ENCODE data around the gene STK11. TPM values are rescaled to one million over a fixed set of nuclear protein-coding genes. Genes with fewer than 3 reads are reported as not detected.
A peak's percentile ranks its signal among the peaks of the same experiment; 100 is the strongest.

STK11 gene
- total and polyA plus RNA-seq, 10 donors, result 44.0 to 107 (median 74.5) TPM

- no peak overlapping the region for H3K4me3 ChIP-seq
- DNase-seq, result no peak
- H3K36me3 ChIP-seq, result peaks cover 0 to 100% (median 80%) of the 10 kb centered on the region in 6 donors
- peak overlapping the region in 1 of 8 donors; percentile 33 for H3K27ac ChIP-seq
- WGBS, 5 donors, result 82 to 86% (median 83%) methylated on average over 42 to 48 of the region's 48 CpGs
- H3K4me1 ChIP-seq, result peaks cover 8 to 52% (median 30%) of the 10 kb centered on the region in 6 donors
- intact Hi-C loops (cut with DNase I; ENCODE audit: low total_unique reads), result no loop called here
- TF ChIP-seq CTCF (IDR thresholded peaks at IDR 0.05 in 8 of 11, conservative IDR thresholded peaks at IDR 0.05 in 3 of 11) (peak in 6 of 11 experiments; percentile 30 to 60 (median 40)), POLR2AphosphoS5 (IDR thresholded peaks at IDR 0.05) (peak in 1 of 3 donors; percentile 42), POLR2A (IDR thresholded peaks at IDR 0.05) (no peak)
- H3K27me3 ChIP-seq (replicated peaks in 1 of 7), result no peaks in the 10 kb centered on the region
- no peaks in the 10 kb centered on the region for H3K9me3 ChIP-seq
These were observed 17.7 kb downstream of the STK11 start for GRCh38 chr19:1223018-1223855.

GRCh38 chr19:1224047-1224825 is 18.7 kb downstream of the STK11 start:
- intact Hi-C loops (cut with DNase I; ENCODE audit: low total_unique reads), result no loop called here
- Histone ChIP-seq H3K27me3 (replicated peaks in 1 of 7) (no peaks in the 10 kb centered on the region), H3K36me3 (peaks cover 0 to 95% (median 80%) of the 10 kb centered on the region in 6 donors), H3K9me3 (no peaks in the 10 kb centered on the region), H3K4me1 (peaks cover 2 to 42% (median 22%) of the 10 kb centered on the region in 6 donors), H3K27ac (no peak overlapping the region), H3K4me3 (no peak overlapping the region)
- TF ChIP-seq POLR2A (IDR thresholded peaks at IDR 0.05), result no peak
- TF ChIP-seq CTCF (IDR thresholded peaks at IDR 0.05 in 8 of 11, conservative IDR thresholded peaks at IDR 0.05 in 3 of 11), result no peak
- TF ChIP-seq POLR2AphosphoS5 (IDR thresholded peaks at IDR 0.05), result no peak
- DNase-seq, result no peak
- WGBS, 5 donors, result 93 to 97% (median 95%) methylated on average over 8 to 16 of the region's 16 CpGs

- DNase-seq, result no peak
- intact Hi-C loops (cut with DNase I; ENCODE audit: low total_unique reads), result no loop called here
- H3K27me3 ChIP-seq (replicated peaks in 1 of 7), result no peaks in the 10 kb centered on the region
- peaks cover 0 to 89% (median 79%) of the 10 kb centered on the region in 6 donors for H3K36me3 ChIP-seq
- H3K4me1 ChIP-seq, result peaks cover 2 to 39% (median 21%) of the 10 kb centered on the region in 6 donors
- no peak overlapping the region for H3K4me3 ChIP-seq
- TF ChIP-seq POLR2A (IDR thresholded peaks at IDR 0.05) (no peak), POLR2AphosphoS5 (IDR thresholded peaks at IDR 0.05) (peak in 1 of 3 donors; percentile 15)
- no peak overlapping the region for H3K27ac ChIP-seq
- H3K9me3 ChIP-seq, result no peaks in the 10 kb centered on the region
- WGBS, 5 donors, result 83 to 96% (median 90%) methylated on average over 2 to 16 of the region's 16 CpGs
These were observed 19.3 kb downstream of the STK11 start for GRCh38 chr19:1224847-1225246.

- 68 to 88% (median 81%) methylated on average over 13 to 29 of the region's 29 CpGs for WGBS, 5 donors
- Histone ChIP-seq H3K27me3 (replicated peaks in 1 of 7) (no peaks in the 10 kb centered on the region), H3K27ac (no peak overlapping the region), H3K36me3 (peaks cover 0 to 81% (median 73%) of the 10 kb centered on the region in 6 donors), H3K4me3 (no peak overlapping the region), H3K9me3 (no peaks in the 10 kb centered on the region), H3K4me1 (peaks cover 2 to 34% (median 21%) of the 10 kb centered on the region in 6 donors)
- DNase-seq, result no peak
- TF ChIP-seq CTCF (IDR thresholded peaks at IDR 0.05 in 8 of 11, conservative IDR thresholded peaks at IDR 0.05 in 3 of 11), result no peak
- no peak for TF ChIP-seq POLR2A (IDR thresholded peaks at IDR 0.05)
- no peak for TF ChIP-seq POLR2AphosphoS5 (IDR thresholded peaks at IDR 0.05)
- intact Hi-C loops (cut with DNase I; ENCODE audit: low total_unique reads), result no loop called here
These were observed 20.1 kb downstream of the STK11 start for GRCh38 chr19:1225440-1226226.
